IPS-20b (cell line): Measurements from ENCODE around the gene LRP1-AS.

ENCODE experiments used
- H3K27ac ChIP-seq: one replicate; pipeline ENCODE4 v1.5.1; 2013; ENCODE audit warnings: low read length
- H3K27me3 ChIP-seq: 2 replicates; pipeline ENCODE4 v1.6.1; 2013; ENCODE audit warnings: mild to moderate bottlenecking, low read length, inconsistent platforms; ENCODE audit not compliant: insufficient read depth
- H3K36me3 ChIP-seq: 2 replicates; pipeline ENCODE4 v1.6.1; 2013; ENCODE audit warnings: low read depth, mild to moderate bottlenecking, inconsistent platforms, low read length, moderate library complexity; ENCODE audit not compliant: insufficient read depth
- H3K4me1 ChIP-seq: 2 replicates; pipeline ENCODE4 v1.6.1; 2013; ENCODE audit warnings: mild to moderate bottlenecking, control low read depth, inconsistent platforms, low read length, moderate library complexity; ENCODE audit not compliant: insufficient read depth
- H3K4me3 ChIP-seq: 2 replicates; pipeline ENCODE4 v1.5.1; 2013; ENCODE audit warnings: mild to moderate bottlenecking, low read length, inconsistent platforms
- H3K9ac ChIP-seq: 2 replicates; pipeline ENCODE4 v1.6.1; 2013; ENCODE audit warnings: low read depth, mild to moderate bottlenecking, inconsistent platforms, low read length, moderate library complexity
- H3K9me3 ChIP-seq: 2 replicates; pipeline ENCODE4 v1.6.1; 2013; ENCODE audit warnings: mild to moderate bottlenecking, low read depth, low read length, inconsistent platforms; ENCODE audit not compliant: insufficient read depth

Gene LRP1-AS

DNA sequence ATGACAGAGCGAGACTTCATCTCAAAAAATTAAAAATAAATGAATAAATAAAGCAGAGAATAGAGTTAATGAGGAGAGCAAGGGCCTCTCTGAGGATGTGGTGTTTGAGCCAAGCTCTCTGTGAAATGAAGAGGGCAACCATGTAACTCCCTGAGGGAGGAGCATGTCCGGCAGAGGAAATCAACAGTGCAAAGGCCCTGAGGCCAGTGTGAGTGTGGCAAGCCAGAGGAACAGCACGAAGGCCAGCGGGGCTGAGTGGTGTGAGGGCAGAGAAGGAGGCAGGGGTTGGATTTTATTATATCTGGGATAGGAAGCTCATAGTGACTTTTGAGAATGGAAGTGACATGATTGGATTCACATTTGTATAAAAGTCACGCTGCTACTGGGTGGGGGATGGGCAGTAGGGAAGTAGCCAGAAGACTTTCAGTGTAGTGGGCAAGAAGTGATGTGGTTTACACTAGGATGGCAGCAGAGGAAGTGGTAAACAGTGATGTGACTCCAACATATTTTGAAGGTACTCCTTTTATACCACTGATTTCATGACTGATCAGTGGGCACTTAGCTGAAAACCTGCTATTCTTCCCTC lies 10.3 kb upstream of the LRP1-AS start:
- Histone ChIP-seq H3K9ac (no peak overlapping the region), H3K27ac (no peak overlapping the region), H3K4me1 (no peaks in the 10 kb centered on the region), H3K27me3 (no peaks in the 10 kb centered on the region), H3K4me3 (no peak overlapping the region), H3K9me3 (no peaks in the 10 kb centered on the region), H3K36me3 (peaks cover 93% of the 10 kb centered on the region)

GRCh38 chr12:57156701-57157403 lies 9.4 kb upstream of the LRP1-AS start:
- H3K36me3 ChIP-seq = peaks cover 89% of the 10 kb centered on the region
- no peaks in the 10 kb centered on the region for H3K4me1 ChIP-seq
- H3K27ac ChIP-seq = no peak overlapping the region
- H3K4me3 ChIP-seq = no peak overlapping the region
- no peak overlapping the region for H3K9ac ChIP-seq
- no peaks in the 10 kb centered on the region for H3K9me3 ChIP-seq
- H3K27me3 ChIP-seq = no peaks in the 10 kb centered on the region

DNA sequence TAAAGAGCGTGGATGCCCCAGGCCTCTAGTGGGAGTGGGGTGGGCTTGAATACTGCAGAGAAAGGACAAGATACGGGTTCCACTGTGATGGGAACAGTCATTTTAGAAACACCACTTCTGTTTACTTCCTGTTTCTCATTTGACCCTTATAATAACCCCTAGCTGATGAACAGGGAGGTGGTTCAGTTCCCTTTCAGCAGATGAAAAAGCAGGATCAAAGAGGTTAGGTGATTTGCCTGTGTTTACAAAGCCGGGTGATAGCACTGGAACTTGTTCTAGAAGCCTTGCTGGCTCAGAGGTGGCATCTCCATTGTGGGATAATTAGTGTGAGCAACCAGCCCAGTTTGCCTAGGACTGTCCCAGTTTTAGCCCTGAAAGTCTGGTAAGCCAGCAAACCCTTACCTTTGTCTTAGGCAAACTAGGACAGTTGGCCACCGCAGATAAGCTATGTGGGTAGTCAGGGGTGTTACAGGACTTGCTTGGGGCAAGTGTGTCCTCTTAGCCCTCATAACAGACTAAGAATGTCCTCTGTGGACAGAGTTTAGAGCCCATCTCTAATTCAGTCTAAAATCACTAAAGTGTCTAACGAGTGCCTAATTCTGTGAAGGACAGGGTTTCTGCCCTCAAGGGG lies 7.5 kb upstream of the LRP1-AS start:
- peaks cover 81% of the 10 kb centered on the region for H3K36me3 ChIP-seq

GRCh38 chr12:57154076-57154475 lies 6.7 kb upstream of the LRP1-AS start:
- H3K27me3 ChIP-seq = no peaks in the 10 kb centered on the region
- no peak overlapping the region for H3K4me3 ChIP-seq
- no peak overlapping the region for H3K9ac ChIP-seq
- no peaks in the 10 kb centered on the region for H3K9me3 ChIP-seq
- H3K36me3 ChIP-seq = peaks cover 81% of the 10 kb centered on the region
- no peak overlapping the region for H3K27ac ChIP-seq
- H3K4me1 ChIP-seq = no peaks in the 10 kb centered on the region

More for the DNA sequence above, 7.5 kb upstream of the LRP1-AS start:
- Histone ChIP-seq H3K9me3 (no peaks in the 10 kb centered on the region), H3K4me1 (no peaks in the 10 kb centered on the region), H3K27me3 (no peaks in the 10 kb centered on the region), H3K9ac (no peak overlapping the region), H3K4me3 (no peak overlapping the region), H3K27ac (no peak overlapping the region)

DNA sequence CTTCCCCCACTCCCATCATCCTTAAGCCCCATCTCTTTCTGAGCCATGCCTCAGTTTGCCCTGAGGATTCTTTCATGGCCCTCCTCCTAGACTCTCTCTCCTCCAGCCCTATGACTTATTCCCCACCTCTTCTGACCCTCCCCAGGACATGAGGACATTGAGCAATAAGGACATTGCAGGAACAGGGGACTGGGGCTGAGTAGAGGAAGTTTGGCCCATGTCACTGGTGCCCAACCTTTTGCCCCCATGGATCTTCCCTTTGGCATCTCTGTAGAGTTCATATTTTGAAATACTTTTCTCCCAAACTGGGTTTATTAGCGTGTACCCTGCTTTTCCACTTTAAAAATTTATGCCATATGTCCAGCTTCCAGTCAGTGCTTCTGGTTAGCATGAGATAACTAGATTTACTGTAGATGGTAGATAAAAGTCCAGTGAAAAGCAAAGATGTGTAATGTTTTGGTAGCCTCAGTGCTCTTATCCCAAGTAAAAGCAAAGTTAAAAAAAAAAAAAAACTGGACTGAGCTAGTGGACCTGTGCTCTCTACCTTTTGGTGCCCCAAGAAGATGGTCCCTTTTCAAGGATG lies 6.1 kb upstream of the LRP1-AS start:
- Histone ChIP-seq H3K9ac (no peak overlapping the region), H3K4me1 (no peaks in the 10 kb centered on the region), H3K9me3 (no peaks in the 10 kb centered on the region), H3K36me3 (peaks cover 81% of the 10 kb centered on the region), H3K4me3 (no peak overlapping the region), H3K27ac (no peak overlapping the region), H3K27me3 (no peaks in the 10 kb centered on the region)

- H3K9ac ChIP-seq = no peak overlapping the region
- peaks cover 81% of the 10 kb centered on the region for H3K36me3 ChIP-seq
- no peak overlapping the region for H3K27ac ChIP-seq
- no peaks in the 10 kb centered on the region for H3K4me1 ChIP-seq
- H3K4me3 ChIP-seq = no peak overlapping the region
- no peaks in the 10 kb centered on the region for H3K9me3 ChIP-seq
- no peaks in the 10 kb centered on the region for H3K27me3 ChIP-seq
Measured at GRCh38 chr12:57152639-57153038, 5.2 kb upstream of the LRP1-AS start.

DNA sequence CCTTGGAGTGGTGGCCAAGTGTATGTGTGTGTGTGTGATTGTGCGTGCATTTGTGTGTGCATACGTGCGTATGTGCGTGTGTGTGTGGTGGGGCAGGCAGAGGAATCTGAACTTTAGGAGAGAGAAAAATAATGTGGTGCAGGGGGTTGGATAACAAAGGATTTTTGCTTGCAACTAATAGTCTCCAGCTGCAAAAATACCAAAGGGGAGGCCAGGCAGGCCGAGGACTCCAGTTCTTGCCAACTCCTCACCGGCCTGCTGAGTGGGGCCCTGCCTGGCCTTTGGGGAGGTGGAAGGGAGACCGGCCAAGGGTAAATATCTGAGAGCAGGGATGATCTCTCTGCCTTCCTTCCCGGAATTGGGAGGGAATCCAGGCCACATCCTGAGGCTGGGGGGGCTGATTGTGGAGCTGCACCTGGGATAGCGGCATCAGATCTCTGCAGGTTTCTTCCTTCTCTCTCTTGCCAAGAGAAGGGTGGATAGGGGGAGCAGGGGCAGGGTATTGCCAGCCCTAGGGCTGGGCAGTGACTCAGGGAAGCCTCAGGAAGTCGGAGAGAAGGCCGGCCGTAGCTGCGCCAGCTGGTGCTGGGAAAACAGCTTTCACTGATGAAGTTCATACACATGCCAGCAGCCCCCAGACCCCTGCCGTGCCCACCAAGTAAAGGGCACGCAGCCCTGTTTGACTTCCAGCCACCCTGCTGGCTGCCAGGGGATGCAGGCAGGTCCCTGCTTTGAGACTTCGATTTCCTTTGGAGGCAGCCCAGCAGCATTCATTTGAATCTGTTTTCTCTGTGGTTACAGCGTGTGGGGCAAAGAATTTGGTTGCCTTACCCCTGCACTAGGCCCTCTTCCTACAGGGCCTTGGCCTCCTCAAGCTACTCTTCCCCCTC lies 4.6 kb upstream of the LRP1-AS start:
- no peak overlapping the region for H3K9ac ChIP-seq
- no peak overlapping the region for H3K4me3 ChIP-seq
- H3K4me1 ChIP-seq = peaks cover 3% of the 10 kb centered on the region; the same call in 1 of the 2 replicates
- peaks cover 81% of the 10 kb centered on the region for H3K36me3 ChIP-seq
- no peaks in the 10 kb centered on the region for H3K9me3 ChIP-seq
- H3K27ac ChIP-seq = no peak overlapping the region
- H3K27me3 ChIP-seq = no peaks in the 10 kb centered on the region

DNA sequence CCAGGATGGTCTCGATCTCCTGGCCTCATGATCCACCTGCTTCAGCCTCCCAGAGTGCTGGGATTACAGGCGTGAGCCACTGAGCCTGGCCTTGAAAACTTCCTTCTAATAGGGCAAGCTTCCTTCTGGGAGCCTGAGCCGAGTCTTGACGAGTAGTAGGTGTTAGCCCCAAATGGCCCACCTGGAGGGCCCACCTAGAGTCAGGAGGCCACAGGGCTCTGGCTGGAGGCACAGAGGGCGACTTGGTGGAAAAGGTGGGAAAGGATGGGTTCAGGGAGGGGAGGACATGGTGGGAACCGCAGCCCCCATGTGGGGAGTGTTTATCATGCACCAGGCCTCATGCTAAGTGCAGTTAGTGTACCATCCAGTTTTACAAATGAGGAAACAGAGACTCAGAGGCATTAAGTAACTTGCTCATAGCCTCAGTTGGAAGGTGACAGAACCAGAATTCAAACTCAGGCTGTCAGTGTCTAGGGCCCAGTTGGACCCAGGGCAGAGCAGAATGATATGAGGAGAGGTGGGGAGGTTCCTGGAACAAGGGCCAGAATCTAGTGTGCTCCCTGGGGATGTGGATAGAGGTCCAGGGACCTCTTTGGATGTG lies 3.1 kb upstream of the LRP1-AS start:
- Histone ChIP-seq H3K4me1 (peaks cover 3% of the 10 kb centered on the region; the same call in 1 of the 2 replicates), H3K27me3 (no peaks in the 10 kb centered on the region), H3K9me3 (no peaks in the 10 kb centered on the region), H3K36me3 (peaks cover 81% of the 10 kb centered on the region), H3K9ac (no peak overlapping the region), H3K27ac (no peak overlapping the region), H3K4me3 (no peak overlapping the region)

DNA sequence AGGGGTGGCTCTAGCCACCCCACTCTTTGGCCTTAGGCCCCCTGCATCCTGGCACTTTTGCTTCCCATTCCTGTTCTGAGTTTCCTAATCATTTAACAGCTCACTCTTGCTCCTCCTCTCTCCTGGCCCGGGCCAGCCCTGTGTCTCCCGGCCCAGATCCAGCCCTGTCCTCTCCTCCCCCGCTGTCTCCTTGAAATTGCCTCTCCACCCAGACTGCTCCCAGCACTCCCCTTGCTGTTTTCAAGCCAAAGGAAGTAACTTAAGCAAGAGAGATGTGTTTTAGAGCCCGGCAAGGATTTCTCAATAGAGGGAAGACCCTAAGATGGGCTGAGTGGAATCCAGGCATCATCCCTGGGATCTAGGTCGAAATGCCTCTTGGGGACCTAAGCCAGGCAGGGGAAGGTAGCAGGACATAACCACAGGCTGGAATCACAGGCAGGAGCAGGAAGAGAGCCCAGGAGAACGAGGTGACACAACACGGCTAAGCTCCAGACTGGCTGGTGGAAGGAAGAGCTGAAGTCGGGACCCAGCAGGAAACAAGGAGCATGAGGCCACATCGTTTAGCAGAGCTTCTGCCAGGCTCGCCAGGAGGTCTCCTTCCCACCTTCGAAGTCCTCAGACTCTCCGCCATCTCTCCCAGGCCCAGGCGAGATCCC lies 2.0 kb upstream of the LRP1-AS start:
- Histone ChIP-seq H3K4me3 (no peak overlapping the region), H3K27me3 (no peaks in the 10 kb centered on the region), H3K9ac (no peak overlapping the region), H3K4me1 (peaks cover 3% of the 10 kb centered on the region; the same call in 1 of the 2 replicates), H3K36me3 (peaks cover 81% of the 10 kb centered on the region), H3K9me3 (no peaks in the 10 kb centered on the region), H3K27ac (no peak overlapping the region)

- Histone ChIP-seq H3K4me3 (no peak overlapping the region), H3K36me3 (peaks cover 81% of the 10 kb centered on the region), H3K27me3 (no peaks in the 10 kb centered on the region), H3K9ac (no peak overlapping the region), H3K27ac (no peak overlapping the region), H3K4me1 (peaks cover 3% of the 10 kb centered on the region; the same call in 1 of the 2 replicates), H3K9me3 (no peaks in the 10 kb centered on the region)
Measured at GRCh38 chr12:57148469-57149244, 1.2 kb upstream of the LRP1-AS start.
